Endothelial cell of umbilical vein (primary cell): ENCODE measurements around the gene ZIC1. TPM values are rescaled to one million over a fixed set of nuclear protein-coding genes. Genes with fewer than 3 reads are reported as not detected.

Source experiments
- BruUV-seq: library from RNA; stranded (reverse); fragments of 400-500 nt; replicated peaks from 2 replicates; lab custom pipeline; 2021; lab: Mats Ljungman, UMichigan
- CTCF ChIA-PET: fragments of 300-600, 350-600 bp; sonication (Branson Sonifier 250); formaldehyde crosslinking; loops from one replicate; lab custom pipeline; 2021; ENCODE audit warnings: antibody characterized with exemption, inconsistent platforms; lab: Charles Lee
- POLR2A ChIA-PET: fragments of 300-600, 350-600 bp; sonication (Branson Sonifier 250); formaldehyde crosslinking; loops from one replicate; lab custom pipeline; 2021; ENCODE audit warnings: antibody characterized with exemption, inconsistent platforms; lab: Charles Lee
- DNase-seq: peaks from one replicate; pipeline ENCODE4 v3.0.0-alpha.2; 2011; ENCODE audit warnings: low read depth, low spot score
- FAIRE-seq: peaks from 2 replicates; lab custom pipeline; 2011; peaks lifted over from hg19 to GRCh38; lab: Jason Lieb, UNC
- H2AFZ ChIP-seq: 2 replicates; pipeline ENCODE4 v1.6.0; 2012; ENCODE audit warnings: low read depth, low read length, control low read depth, inconsistent platforms
- H3K27ac ChIP-seq: 2 replicates; pipeline ENCODE4 v1.5.1; 2011; ENCODE audit warnings: low read depth, mild to moderate bottlenecking, control low read depth, low read length, moderate library complexity; ENCODE audit not compliant: insufficient read depth
- H3K27me3 ChIP-seq, 2 experiments: 2 replicates each; pipeline versions ENCODE4 v1.6.0 to v1.6.1; 2011; ENCODE audit warnings: low read length in 2 of 2, mixed read lengths in 1 of 2; ENCODE audit not compliant: control insufficient read depth in 2 of 2, insufficient read depth in 2 of 2
- H3K36me3 ChIP-seq, 2 experiments: 2 replicates in 1 of 2; 3 replicates in 1 of 2; pipeline ENCODE4 v1.5.1; 2011; ENCODE audit warnings: low read length in 2 of 2, mild to moderate bottlenecking in 1 of 2, moderate library complexity in 1 of 2; ENCODE audit not compliant: control insufficient read depth in 2 of 2, insufficient read depth in 2 of 2; ENCODE audit errors: extremely low read depth in 1 of 2
- H3K4me1 ChIP-seq: 3 replicates; pipeline ENCODE4 v1.5.1; 2011; ENCODE audit warnings: mild to moderate bottlenecking, low read length; ENCODE audit not compliant: control insufficient read depth, insufficient read depth; ENCODE audit errors: extremely low read depth
- H3K4me2 ChIP-seq: 2 replicates; pipeline ENCODE4 v1.6.1; 2011; ENCODE audit warnings: low read length, control low read depth, mixed read lengths; ENCODE audit not compliant: insufficient read depth
- H3K4me3 ChIP-seq, 3 experiments: fragments of 200-600 bp in 1 of 3; sonication (generic), shearing (Covaris generic) in 1 of 3; replicated peaks in 1 of 3; 2 replicates each; pipeline ENCODE4 v1.5.1; 2011 to 2016; ENCODE audit warnings: control low read depth in 3 of 3, low read length in 3 of 3, mild to moderate bottlenecking in 2 of 3, inconsistent platforms in 1 of 3, low read depth in 1 of 3, moderate library complexity in 1 of 3; ENCODE audit not compliant: insufficient read depth in 1 of 3
- H3K79me2 ChIP-seq: 2 replicates; pipeline ENCODE4 v1.6.0; 2012; ENCODE audit warnings: low read length, inconsistent platforms; ENCODE audit not compliant: control insufficient read depth, insufficient read depth
- H3K9ac ChIP-seq: replicated peaks from 2 replicates; pipeline ENCODE3; 2011; ENCODE audit warnings: low read length, control low read depth; ENCODE audit not compliant: insufficient read depth; ENCODE audit errors: extremely low read depth
- H3K9me1 ChIP-seq: replicated peaks from 3 replicates; pipeline ENCODE4 v1.6.0; 2011; ENCODE audit warnings: mild to moderate bottlenecking, low read length; ENCODE audit not compliant: control insufficient read depth, insufficient read depth; ENCODE audit errors: extremely low read depth
- H3K9me3 ChIP-seq: replicated peaks from 2 replicates; pipeline ENCODE4 v1.5.1; 2012; ENCODE audit warnings: low read length, inconsistent platforms; ENCODE audit not compliant: control insufficient read depth, insufficient read depth
- H4K20me1 ChIP-seq: replicated peaks from 2 replicates; pipeline ENCODE3; 2011; ENCODE audit warnings: mild to moderate bottlenecking, low read length; ENCODE audit not compliant: control insufficient read depth, insufficient read depth; ENCODE audit errors: extremely low read depth
- CTCF ChIP-seq, 2 donors: IDR thresholded peaks; 1 replicate in 1 of 2; 2 replicates in 1 of 2; pipeline ENCODE4 v1.5.1; 2011; ENCODE audit warnings: low read length in 2 of 2, mild to moderate bottlenecking in 2 of 2, moderate library complexity in 2 of 2, control low read depth in 1 of 2, inconsistent platforms in 1 of 2, low read depth in 1 of 2; ENCODE audit not compliant: insufficient read depth in 1 of 2; ENCODE audit errors: extremely low read depth in 1 of 2
- EZH2 ChIP-seq: IDR thresholded peaks from 2 replicates; pipeline ENCODE4 v1.6.1; 2012; ENCODE audit warnings: borderline replicate concordance, low read depth, mild to moderate bottlenecking, moderate library complexity, low read length, inconsistent platforms; ENCODE audit not compliant: severe bottlenecking
- FOS ChIP-seq: IDR thresholded peaks from 2 replicates; pipeline ENCODE4 v1.6.1; 2011; ENCODE audit warnings: mild to moderate bottlenecking, low read length, moderate library complexity, borderline replicate concordance; ENCODE audit not compliant: insufficient read depth
- GATA2 ChIP-seq: IDR thresholded peaks from 2 replicates; pipeline ENCODE4 v1.7.0; 2011; ENCODE audit warnings: low read depth, mild to moderate bottlenecking, moderate library complexity, mixed read lengths, low read length; ENCODE audit not compliant: insufficient read length, insufficient read depth
- JUN ChIP-seq: IDR thresholded peaks from 2 replicates; pipeline ENCODE4 v1.6.1; 2011; ENCODE audit warnings: borderline replicate concordance, low read depth; ENCODE audit not compliant: insufficient read length, insufficient read depth
- MAX ChIP-seq: IDR thresholded peaks from 2 replicates; pipeline ENCODE4 v1.6.1; 2011; ENCODE audit not compliant: insufficient read depth, insufficient read length
- MYC ChIP-seq: IDR thresholded peaks from one replicate; pipeline ENCODE4 v1.6.1; 2011; ENCODE audit warnings: mild to moderate bottlenecking, low read depth, low read length
- POLR2A ChIP-seq: IDR thresholded peaks from 2 replicates; pipeline ENCODE4 v1.6.1; 2012; ENCODE audit warnings: low read depth, mild to moderate bottlenecking, control low read depth, low read length
- POLR2AphosphoS5 ChIP-seq: IDR thresholded peaks from 2 replicates; pipeline ENCODE4 v1.6.1; 2012; ENCODE audit warnings: low read depth, mild to moderate bottlenecking, control low read depth, low read length, moderate library complexity; ENCODE audit not compliant: insufficient read depth
- dilution Hi-C: fragments of 300-500 bp; cut with MboI; formaldehyde crosslinking; loops from one replicate; pipeline ENCODE4 v1.15.0; 2019; ENCODE audit warnings: low sequenced_read_pairs; ENCODE audit not compliant: extremely low pct_ligation_motif_present
- intact Hi-C: fragments of 100-400 bp; cut with micrococcal nuclease; formaldehyde crosslinking; loops from one replicate; pipeline ENCODE4 v1.10.0; 2022
- polyA plus RNA-seq, 4 experiments: library from polyadenylated mRNA; depleted of rRNA in 3 of 4; stranded (reverse) in 3 of 4; unstranded in 1 of 4; fragments of >200 nt; gene quantifications; 2 replicates each; pipeline versions ENCODE4 v1.2.1 to v1.2.3, GENCODE V29; 2011 to 2012; ENCODE audit warnings: missing spikeins in 1 of 4
- total RNA-seq: library from RNA; stranded (reverse); gene quantifications from 2 replicates; pipeline ENCODE4 v1.2.3, GENCODE V29; 2021

Gene ZIC1
- total and polyA plus RNA-seq, 2 donors (not counting 3 experiments of a cell fraction or from before 2014, with no cell fraction given) = not detected

- no peaks in the 10 kb centered on the region for H3K79me2 ChIP-seq
- H3K27me3 ChIP-seq = peaks cover 87 to 95% of the 10 kb centered on the region in 2 experiments
- peaks cover 6% of the 10 kb centered on the region for H3K4me1 ChIP-seq
- no peaks in the 10 kb centered on the region for H3K9me1 ChIP-seq
- CTCF ChIA-PET = interaction anchor here (0.8 to 1.2 kb wide), 2 partner anchors 11 to 683 kb away, joined by 4 to 5 read pairs; no protein-coding TSS in a partner anchor
- no peak overlapping the region for H3K4me2 ChIP-seq
- no peak overlapping the region for H3K27ac ChIP-seq
- TF ChIP-seq JUN = no peak
- no peak for TF ChIP-seq CTCF (IDR thresholded peaks at IDR 0.05; ENCODE audit: extremely low read depth in 1 of 2, insufficient read depth in 1 of 2, low read depth in 1 of 2, low read length in 2 of 2)
- TF ChIP-seq POLR2A = no peak
- no peak for TF ChIP-seq GATA2
- TF ChIP-seq FOS = no peak
- TF ChIP-seq POLR2AphosphoS5 = no peak
- TF ChIP-seq EZH2 = no peak
- TF ChIP-seq MAX = no peak
- TF ChIP-seq MYC = no peak
- dilution Hi-C loops (no loop called here), intact Hi-C loops (no loop called here)
- H3K9ac ChIP-seq = no peak overlapping the region
- no TSS peak for BruUV-seq
- H2AFZ ChIP-seq = no peak overlapping the region
- no peaks in the 10 kb centered on the region for H4K20me1 ChIP-seq
- no peak overlapping the region for H3K4me3 ChIP-seq
- H3K36me3 ChIP-seq = no peaks in the 10 kb centered on the region
- no peak for FAIRE-seq
- H3K9me3 ChIP-seq = no peaks in the 10 kb centered on the region
- DNase-seq = no peak
- POLR2A ChIA-PET = no interaction called here
These were observed 14.3 kb upstream of the ZIC1 start for GRCh38 chr3:147394884-147395225.
